Liver (tissue), 5 donors: ENCODE measurements around the gene ABCC5. TPM values are rescaled to one million over a fixed set of nuclear protein-coding genes. Genes with fewer than 3 reads are reported as not detected.

Source experiments
- polyA plus RNA-seq, 2 donors: library from polyadenylated mRNA; stranded (reverse) in 1 of 2; unstranded in 1 of 2; fragments of 200-250 nt in 1 of 2; fragments of >200 nt in 1 of 2; fragmentation: Nextera tagmentation in 1 of 2; extraction: Ambion mirVana in 1 of 2; gene quantifications; one replicate each; pipeline versions ENCODE4 v1.2.1 to v1.2.3, GENCODE V29; 2013 to 2015
- small RNA-seq: library from RNA; depleted of rRNA; stranded (forward); fragments of <200 nt; gene quantifications from one replicate; pipeline ENCODE3, GENCODE V24; 2014
- total RNA-seq, 2 donors: library from RNA; depleted of rRNA; stranded (reverse); fragments of >200 nt; gene quantifications; one replicate each; pipeline ENCODE4 v1.2.3, GENCODE V29; 2014
- donor health status: healthy.
- donor health status: healthy.
- donor health status: healthy.

The ABCC5 gene
- total and polyA plus RNA-seq, 4 donors = 2.8 to 35.7 (median 8.1) TPM

Small RNA genes lying within 50 kb of the gene (small RNA-seq; reads per million reads assigned to genes)
- not detected for gene MIR4448

Other genes starting within 250 kb of the ABCC5 start
- gene MAP6D1, start 192.3 kb downstream of the ABCC5 start, total RNA-seq = under 1 TPM; 0.19 to 0.33 TPM
- under 1 TPM in 1 of 2 donors, not detected in 1; 0.06 TPM for gene MAP6D1, start 192.3 kb downstream of the ABCC5 start, polyA plus RNA-seq
- gene PARL, start 133.0 kb downstream of the ABCC5 start, total RNA-seq = 10 to 100 TPM; 16.1 to 23.3 TPM
- gene PARL, start 133.0 kb downstream of the ABCC5 start, polyA plus RNA-seq = 10 to 100 TPM; 21.0 to 32.7 TPM
- not detected for gene HTR3D, start 13.9 kb upstream of the ABCC5 start, total RNA-seq
- gene HTR3D, start 13.9 kb upstream of the ABCC5 start, polyA plus RNA-seq = not detected
- gene HTR3C, start 35.2 kb upstream of the ABCC5 start, total RNA-seq = not detected
- gene HTR3C, start 35.2 kb upstream of the ABCC5 start, polyA plus RNA-seq = not detected
- not detected for gene HTR3E, start 79.2 kb upstream of the ABCC5 start, total RNA-seq
- not detected for gene HTR3E, start 79.2 kb upstream of the ABCC5 start, polyA plus RNA-seq
- gene EIF2B5, start 117.5 kb upstream of the ABCC5 start, total RNA-seq = 10 to 100 TPM; 28.2 to 34.3 TPM
- 10 to 100 TPM; 19.0 to 20.6 TPM for gene EIF2B5, start 117.5 kb upstream of the ABCC5 start, polyA plus RNA-seq
- 10 to 100 TPM; 19.2 to 26.3 TPM for gene DVL3, start 137.5 kb upstream of the ABCC5 start, total RNA-seq
- gene DVL3, start 137.5 kb upstream of the ABCC5 start, polyA plus RNA-seq = 10 to 100 TPM in 1 of 2 donors, 1 to 10 TPM in 1; 8.6 to 15.7 TPM
- 100 to 1,000 TPM; 114 to 200 TPM for gene AP2M1, start 157.0 kb upstream of the ABCC5 start, total RNA-seq
- 100 to 1,000 TPM in 1 of 2 donors, 10 to 100 TPM in 1; 71.9 to 155 TPM for gene AP2M1, start 157.0 kb upstream of the ABCC5 start, polyA plus RNA-seq
- gene ABCF3, start 168.3 kb upstream of the ABCC5 start, total RNA-seq = 10 to 100 TPM; 28.1 to 59.2 TPM
- 10 to 100 TPM; 29.7 to 37.8 TPM for gene ABCF3, start 168.3 kb upstream of the ABCC5 start, polyA plus RNA-seq
- gene VWA5B2, start 211.7 kb upstream of the ABCC5 start, total RNA-seq = under 1 TPM; under 0.01 to 0.14 TPM
- under 1 TPM in 1 of 2 donors, not detected in 1; 0.08 TPM for gene VWA5B2, start 211.7 kb upstream of the ABCC5 start, polyA plus RNA-seq
- 10 to 100 TPM; 27.7 to 64.5 TPM for gene ALG3, start 231.1 kb upstream of the ABCC5 start, total RNA-seq
- 10 to 100 TPM; 64.4 to 78.6 TPM for gene ALG3, start 231.1 kb upstream of the ABCC5 start, polyA plus RNA-seq
- 10 to 100 TPM in 1 of 2 donors, 1 to 10 TPM in 1; 2.1 to 11.0 TPM for gene EEF1AKMT4, start 231.8 kb upstream of the ABCC5 start, total RNA-seq
- 10 to 100 TPM; 10.6 to 13.9 TPM for gene EEF1AKMT4, start 231.8 kb upstream of the ABCC5 start, polyA plus RNA-seq
- not detected for gene CAMK2N2, start 243.7 kb upstream of the ABCC5 start, total RNA-seq
- gene CAMK2N2, start 243.7 kb upstream of the ABCC5 start, polyA plus RNA-seq = under 1 TPM in 1 of 2 donors, not detected in 1; 0.61 TPM